ENCODE data around the gene SLC25A19. TPM values are rescaled to one million over a fixed set of nuclear protein-coding genes. Genes with fewer than 3 reads are reported as not detected.

Gene SLC25A19
- total and polyA plus RNA-seq, 9 of the 15 experiments (the other 6 are each of a cell fraction or from before 2014, with no cell fraction given), result 33.4 to 76.6 (median 55.3) TPM

DNA sequence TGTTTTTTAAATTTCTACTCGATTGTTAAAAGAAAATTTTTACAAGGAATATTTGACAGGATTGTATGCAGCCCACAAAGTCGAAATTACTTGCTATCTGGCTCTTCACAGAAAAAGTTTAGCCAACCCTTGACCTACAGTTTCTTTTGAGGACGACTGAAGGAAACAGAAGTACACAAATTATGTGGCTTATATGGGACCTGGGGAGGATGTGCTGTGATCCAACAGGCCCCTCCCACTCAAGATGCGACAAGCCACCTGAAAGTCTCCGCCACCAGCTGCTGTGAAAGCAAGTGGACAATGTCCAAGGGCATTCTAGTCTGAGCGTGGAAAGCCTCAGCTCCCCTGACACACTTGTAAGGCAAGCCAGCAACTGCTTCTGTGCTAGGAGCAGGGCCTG, 42.4 kb upstream of the SLC25A19 start:
- in situ Hi-C loops (cut with MboI) (no loop called here), intact Hi-C loops (cut with micrococcal nuclease) (no loop called here)
- ChIA-PET POLR2A (interaction anchor here (0.7 to 1.3 kb wide), 2 partner anchors 10 to 585 kb away, joined by 3 read pairs; no protein-coding TSS in a partner anchor), CTCF (ENCODE audit: low intra/inter-chr PET ratio) (no interaction called here)
- no peak overlapping the region for H2AFZ ChIP-seq (ENCODE audit: low read depth, low read length)
- no peaks in the 10 kb centered on the region for H3K9me3 ChIP-seq (replicated peaks; ENCODE audit: control insufficient read depth, insufficient read depth, low read depth, low read length)
- H3K4me2 ChIP-seq (ENCODE audit: insufficient read depth, low read length), result no peak overlapping the region
- WGBS (ENCODE audit: insufficient coverage, low coverage, missing lambda C conversion rate), result 69% methylated on average over 6 of the region's 6 CpGs
- BruUV-seq (replicated peaks), result no TSS peak
- H3K36me3 ChIP-seq (ENCODE audit: control insufficient read depth, insufficient read depth, low read length), result peaks cover 34% of the 10 kb centered on the region; the same call in 1 of the 3 replicates
- peaks cover 3% of the 10 kb centered on the region; the same call in 1 of the 2 replicates for H4K20me1 ChIP-seq (replicated peaks; ENCODE audit: control insufficient read depth, insufficient read depth, low read length)
- no peak for ATAC-seq
- peaks cover 5 to 8% of the 10 kb centered on the region in 2 experiments; a peak in 4 of 5 replicates for H3K4me1 ChIP-seq (replicated peaks in 1 of 2; ENCODE audit: control insufficient read depth in 2 of 2, insufficient read depth in 2 of 2, low read length in 2 of 2)
- DNase-seq (ENCODE audit: extremely low read depth in 1 of 4, low spot score in 3 of 4), result no peak
- H3K9me1 ChIP-seq (ENCODE audit: control insufficient read depth, insufficient read depth, low read length), result no peaks in the 10 kb centered on the region
- H3K4me3 ChIP-seq, result no peak overlapping the region
- peak overlapping the region in 1 of 2 experiments; percentile 65; a peak in 1 of 4 replicates for H3K9ac ChIP-seq (ENCODE audit: insufficient read depth in 1 of 2, low read depth in 2 of 2, low read length in 2 of 2)
- no peak overlapping the region for H3K27ac ChIP-seq (ENCODE audit: extremely low read depth, low read depth, low read length)
- no peak for TF ChIP-seq PURB (CRISPR knock-in tag; IDR thresholded peaks at IDR 0.05; ENCODE audit: low read depth)
- no peak for FAIRE-seq
- H3K27me3 ChIP-seq (ENCODE audit: control insufficient read depth in 2 of 2, insufficient read depth in 2 of 2, low read length in 2 of 2), result no peaks in the 10 kb centered on the region
- H3K79me2 ChIP-seq (ENCODE audit: control insufficient read depth, insufficient read depth, low read length), result peaks cover 71% of the 10 kb centered on the region

DNA sequence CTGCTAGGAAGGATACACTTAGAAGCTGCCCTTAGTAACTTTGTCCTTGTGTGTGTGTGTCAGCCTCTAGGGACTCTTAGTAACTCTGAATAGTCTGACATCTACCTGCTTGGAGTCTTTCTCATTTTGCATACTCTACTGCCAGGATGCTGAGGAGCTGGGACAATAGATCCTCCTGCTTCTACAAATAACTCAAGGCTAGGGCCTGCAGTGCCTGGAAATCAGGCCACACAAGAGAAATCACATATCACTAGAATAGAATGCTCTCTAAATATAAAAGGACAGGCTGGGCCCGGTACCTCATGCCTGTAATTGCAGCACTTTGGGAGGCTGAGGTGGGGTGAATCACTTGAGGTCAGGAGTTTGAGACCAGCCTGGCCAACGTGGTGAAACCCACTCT, 38.5 kb upstream of the SLC25A19 start:
- H3K79me2 ChIP-seq (ENCODE audit: control insufficient read depth, insufficient read depth, low read length), result peaks cover 54% of the 10 kb centered on the region
- H3K4me3 ChIP-seq, result no peak overlapping the region
- no peak overlapping the region for H3K9ac ChIP-seq (ENCODE audit: insufficient read depth in 1 of 2, low read depth in 2 of 2, low read length in 2 of 2)
- no peak overlapping the region for H3K4me2 ChIP-seq (ENCODE audit: insufficient read depth, low read length)
- intact Hi-C loops (cut with micrococcal nuclease) (no loop called here), in situ Hi-C loops (cut with MboI) (no loop called here)
- ATAC-seq, result no peak
- H2AFZ ChIP-seq (ENCODE audit: low read depth, low read length), result no peak overlapping the region
- no peak for FAIRE-seq
- no TSS peak for BruUV-seq (replicated peaks)
- no peaks in the 10 kb centered on the region for H3K9me1 ChIP-seq (ENCODE audit: control insufficient read depth, insufficient read depth, low read length)
- no peaks in the 10 kb centered on the region for H3K27me3 ChIP-seq (ENCODE audit: control insufficient read depth in 2 of 2, insufficient read depth in 2 of 2, low read length in 2 of 2)
- no peaks in the 10 kb centered on the region for H3K9me3 ChIP-seq (replicated peaks; ENCODE audit: control insufficient read depth, insufficient read depth, low read depth, low read length)
- no peak overlapping the region for H3K27ac ChIP-seq (ENCODE audit: extremely low read depth, low read depth, low read length)
- DNase-seq (ENCODE audit: extremely low read depth in 1 of 4, low spot score in 3 of 4), result no peak
- H3K36me3 ChIP-seq (ENCODE audit: control insufficient read depth, insufficient read depth, low read length), result peaks cover 56% of the 10 kb centered on the region; the same call in 2 of the 3 replicates
- ChIA-PET CTCF (ENCODE audit: low intra/inter-chr PET ratio) (no interaction called here), POLR2A (interaction anchor here (0.7 to 2.0 kb wide), 4 partner anchors 9 to 16 kb away, joined by 3 to 6 read pairs (median 5); no protein-coding TSS in a partner anchor)
- 85% methylated on average over 2 of the region's 2 CpGs for WGBS (ENCODE audit: insufficient coverage, low coverage, missing lambda C conversion rate)
- H4K20me1 ChIP-seq (replicated peaks; ENCODE audit: control insufficient read depth, insufficient read depth, low read length), result no peaks in the 10 kb centered on the region; the same call in 1 of the 2 replicates
- peaks cover 12 to 20% of the 10 kb centered on the region in 2 experiments for H3K4me1 ChIP-seq (replicated peaks in 1 of 2; ENCODE audit: control insufficient read depth in 2 of 2, insufficient read depth in 2 of 2, low read length in 2 of 2)
- TF ChIP-seq ZNF224 (CRISPR knock-in tag; IDR thresholded peaks at IDR 0.05), result no peak
- TF ChIP-seq SIN3A (IDR thresholded peaks at IDR 0.05; ENCODE audit: borderline replicate concordance in 2 of 2, control insufficient read depth in 1 of 2, low read depth in 2 of 2, low read length in 2 of 2), result no peak
- no peak for TF ChIP-seq FOXK1 (CRISPR knock-in tag; IDR thresholded peaks at IDR 0.05; ENCODE audit: borderline replicate concordance)
- TF ChIP-seq ELF2 (CRISPR knock-in tag; IDR thresholded peaks at IDR 0.05), result no peak
- TF ChIP-seq REST (IDR thresholded peaks at IDR 0.05; ENCODE audit: borderline replicate concordance), result no peak
- TF ChIP-seq REST (CRISPR knock-in tag; IDR thresholded peaks at IDR 0.05; ENCODE audit: low read depth), result no peak
